ENCODE data around the gene PSMA1. TPM values are rescaled to one million over a fixed set of nuclear protein-coding genes. Genes with fewer than 3 reads are reported as not detected.
"Not testable (repeated sequence)": the region's sequence is repeated elsewhere in the genome, so short reads cannot be mapped to it uniquely, and the experiment has no call there.

The PSMA1 gene
- 100 to 1,000 TPM; 234 to 281 TPM for total RNA-seq

- peak within 1 kb of the TSS; percentile 97 to 99 for H3K27ac Mint-ChIP-seq
- DNase-seq (ENCODE audit: low spot score in 2 of 2) (peak; percentile 85 to 94), ATAC-seq (peak; percentile 87 to 93)
- no peaks in the 10 kb centered on the region for H3K9me3 Mint-ChIP-seq
- peaks cover 17 to 33% of the 10 kb centered on the region in 2 donors for H3K36me3 Mint-ChIP-seq
Measured at GRCh38 chr11:14519917-14520746, at the start of gene PSMA1. PSMA1 (minus strand) TSS chr11:14520386; CDS start chr11:14520299, 87 bp downstream.

GRCh38 chr11:14569516-14569915 is 49.3 kb upstream of the PSMA1 start:
- H3K9me3 Mint-ChIP-seq: peaks cover 33 to 40% of the 10 kb centered on the region in 2 donors
- not testable (repeated sequence) for DNase-seq (ENCODE audit: low spot score in 2 of 2); ATAC-seq; H3K27ac Mint-ChIP-seq
- H3K36me3 Mint-ChIP-seq: peaks cover 49 to 94% of the 10 kb centered on the region in 2 donors

GRCh38 chr11:14567064-14567651 is 47.0 kb upstream of the PSMA1 start:
- peaks cover 22 to 31% of the 10 kb centered on the region in 2 donors for H3K9me3 Mint-ChIP-seq
- DNase-seq (ENCODE audit: low spot score in 2 of 2) (no peak), ATAC-seq (no peak)
- no peak overlapping the region for H3K27ac Mint-ChIP-seq
- peaks cover 33 to 72% of the 10 kb centered on the region in 2 donors for H3K36me3 Mint-ChIP-seq

GRCh38 chr11:14566331-14567063 is 46.3 kb upstream of the PSMA1 start:
- no peak overlapping the region for H3K27ac Mint-ChIP-seq
- DNase-seq (ENCODE audit: low spot score in 2 of 2) (no peak), ATAC-seq (peak in 1 of 2 donors; percentile 34)
- peaks cover 26 to 65% of the 10 kb centered on the region in 2 donors for H3K36me3 Mint-ChIP-seq
- H3K9me3 Mint-ChIP-seq: peaks cover 16 to 25% of the 10 kb centered on the region in 2 donors

- no peak for DNase-seq (ENCODE audit: low spot score in 2 of 2)
- ATAC-seq: no peak
- Mint-ChIP-seq H3K9me3 (peaks cover 14 to 20% of the 10 kb centered on the region in 2 donors), H3K36me3 (peaks cover 20 to 59% of the 10 kb centered on the region in 2 donors), H3K27ac (no peak overlapping the region)
Measured at GRCh38 chr11:14565845-14566244, 45.7 kb upstream of the PSMA1 start.

GRCh38 chr11:14555818-14556217 is 35.6 kb upstream of the PSMA1 start:
- H3K36me3 Mint-ChIP-seq: peaks cover 0 to 41% of the 10 kb centered on the region in 2 donors
- ATAC-seq: no peak
- H3K9me3 Mint-ChIP-seq: peaks cover 3 to 12% of the 10 kb centered on the region in 2 donors
- DNase-seq (ENCODE audit: low spot score in 2 of 2): no peak
- peak overlapping the region; percentile 26 to 77 for H3K27ac Mint-ChIP-seq

GRCh38 chr11:14554959-14555358 is 34.8 kb upstream of the PSMA1 start:
- peak; percentile 61 to 86 for ATAC-seq
- Mint-ChIP-seq H3K9me3 (peaks cover 3 to 12% of the 10 kb centered on the region in 2 donors), H3K27ac (peak overlapping the region; percentile 6 to 57), H3K36me3 (peaks cover 0 to 41% of the 10 kb centered on the region in 2 donors)
- DNase-seq (ENCODE audit: low spot score in 2 of 2): no peak

- no peak overlapping the region for H3K27ac Mint-ChIP-seq
- DNase-seq (ENCODE audit: low spot score in 2 of 2) (no peak), ATAC-seq (no peak)
- no peaks in the 10 kb centered on the region for H3K9me3 Mint-ChIP-seq
- H3K36me3 Mint-ChIP-seq: peaks cover 0 to 22% of the 10 kb centered on the region in 2 donors
Measured at GRCh38 chr11:14552089-14552488, 31.9 kb upstream of the PSMA1 start.

- H3K36me3 Mint-ChIP-seq: peaks cover 0 to 24% of the 10 kb centered on the region in 2 donors
- no peaks in the 10 kb centered on the region for H3K9me3 Mint-ChIP-seq
- no peak for DNase-seq (ENCODE audit: low spot score in 2 of 2)
- no peak for ATAC-seq
- no peak overlapping the region for H3K27ac Mint-ChIP-seq
Measured at GRCh38 chr11:14551380-14551779, 31.2 kb upstream of the PSMA1 start.

- peaks cover 0 to 4% of the 10 kb centered on the region in 2 donors for H3K9me3 Mint-ChIP-seq
- H3K36me3 Mint-ChIP-seq: peaks cover 0 to 38% of the 10 kb centered on the region in 2 donors
- DNase-seq (ENCODE audit: low spot score in 2 of 2) (no peak), ATAC-seq (no peak)
- no peak overlapping the region for H3K27ac Mint-ChIP-seq
Measured at GRCh38 chr11:14549891-14550290, 29.7 kb upstream of the PSMA1 start.

- H3K36me3 Mint-ChIP-seq: peaks cover 0 to 34% of the 10 kb centered on the region in 2 donors
- no peak for DNase-seq (ENCODE audit: low spot score in 2 of 2)
- peak overlapping the region in 1 of 2 donors; percentile 12 for H3K27ac Mint-ChIP-seq
- peaks cover 0 to 4% of the 10 kb centered on the region in 2 donors for H3K9me3 Mint-ChIP-seq
- ATAC-seq: no peak
Measured at GRCh38 chr11:14547440-14547839, 27.3 kb upstream of the PSMA1 start.

- peak overlapping the region in 1 of 2 donors; percentile 82 for H3K27ac Mint-ChIP-seq
- peaks cover 0 to 38% of the 10 kb centered on the region in 2 donors for H3K36me3 Mint-ChIP-seq
- peak in 1 of 2 donors; percentile 78 for ATAC-seq
- no peak for DNase-seq (ENCODE audit: low spot score in 2 of 2)
- peaks cover 0 to 4% of the 10 kb centered on the region in 2 donors for H3K9me3 Mint-ChIP-seq
Measured at GRCh38 chr11:14546672-14547071, 26.5 kb upstream of the PSMA1 start.

- H3K9me3 Mint-ChIP-seq: peaks cover 0 to 4% of the 10 kb centered on the region in 2 donors
- H3K27ac Mint-ChIP-seq: peak overlapping the region; percentile 31 to 91
- peaks cover 0 to 38% of the 10 kb centered on the region in 2 donors for H3K36me3 Mint-ChIP-seq
- ATAC-seq (peak; percentile 72 to 87), DNase-seq (ENCODE audit: low spot score in 2 of 2) (no peak)
Measured at GRCh38 chr11:14544611-14545010, 24.4 kb upstream of the PSMA1 start.

- Mint-ChIP-seq H3K9me3 (peaks cover 0 to 4% of the 10 kb centered on the region in 2 donors), H3K27ac (no peak overlapping the region), H3K36me3 (peaks cover 0 to 38% of the 10 kb centered on the region in 2 donors)
- ATAC-seq (no peak), DNase-seq (ENCODE audit: low spot score in 2 of 2) (no peak)
Measured at GRCh38 chr11:14543260-14543659, 23.1 kb upstream of the PSMA1 start.

GRCh38 chr11:14542324-14542723 is 22.1 kb upstream of the PSMA1 start:
- ATAC-seq: no peak
- DNase-seq (ENCODE audit: low spot score in 2 of 2): no peak
- H3K36me3 Mint-ChIP-seq: peaks cover 0 to 34% of the 10 kb centered on the region in 2 donors
- no peak overlapping the region for H3K27ac Mint-ChIP-seq
- peaks cover 0 to 4% of the 10 kb centered on the region in 2 donors for H3K9me3 Mint-ChIP-seq

- DNase-seq (ENCODE audit: low spot score in 2 of 2) (no peak), ATAC-seq (no peak)
- Mint-ChIP-seq H3K27ac (peak overlapping the region in 1 of 2 donors; percentile 73), H3K36me3 (peaks cover 0 to 25% of the 10 kb centered on the region in 2 donors), H3K9me3 (peaks cover 0 to 4% of the 10 kb centered on the region in 2 donors)
Measured at GRCh38 chr11:14541192-14541947, 21.2 kb upstream of the PSMA1 start.
